Measurements from ENCODE around the gene CABP2.

GRCh38 chr11:67491276-67492068, 31.8 kb downstream of the CABP2 start:
- TF ChIP-seq FOXP2 (optimal IDR thresholded peaks at IDR 0.05; ENCODE audit: borderline replicate concordance, extremely low read depth, extremely low read length, insufficient read depth) (no peak), REST (IDR thresholded peaks at IDR 0.05; ENCODE audit: insufficient read depth in 1 of 2, low read depth in 2 of 2, low read length in 2 of 2) (no peak), POLR2AphosphoS5 (IDR thresholded peaks at IDR 0.05; ENCODE audit: low read depth, low read length) (no peak), TAF1 (IDR thresholded peaks at IDR 0.05; ENCODE audit: borderline replicate concordance, insufficient read depth, low read length) (no peak), SIN3A (IDR thresholded peaks at IDR 0.05; ENCODE audit: borderline replicate concordance, insufficient read depth, low read length) (no peak)

Measured in PFSK-1 (cell line).